Anterior cingulate cortex (tissue), 58 donors: Measurements from ENCODE around the gene GRIA4.
"Not testable (repeated sequence)": the region's sequence is repeated elsewhere in the genome, so short reads cannot be mapped to it uniquely, and the experiment has no call there.

Experiments used
- DNase-seq, 58 donors: peaks; one replicate each; lab custom pipeline; 2025; lab: John Stamatoyannopoulos, UW

GRIA4 gene

DNA sequence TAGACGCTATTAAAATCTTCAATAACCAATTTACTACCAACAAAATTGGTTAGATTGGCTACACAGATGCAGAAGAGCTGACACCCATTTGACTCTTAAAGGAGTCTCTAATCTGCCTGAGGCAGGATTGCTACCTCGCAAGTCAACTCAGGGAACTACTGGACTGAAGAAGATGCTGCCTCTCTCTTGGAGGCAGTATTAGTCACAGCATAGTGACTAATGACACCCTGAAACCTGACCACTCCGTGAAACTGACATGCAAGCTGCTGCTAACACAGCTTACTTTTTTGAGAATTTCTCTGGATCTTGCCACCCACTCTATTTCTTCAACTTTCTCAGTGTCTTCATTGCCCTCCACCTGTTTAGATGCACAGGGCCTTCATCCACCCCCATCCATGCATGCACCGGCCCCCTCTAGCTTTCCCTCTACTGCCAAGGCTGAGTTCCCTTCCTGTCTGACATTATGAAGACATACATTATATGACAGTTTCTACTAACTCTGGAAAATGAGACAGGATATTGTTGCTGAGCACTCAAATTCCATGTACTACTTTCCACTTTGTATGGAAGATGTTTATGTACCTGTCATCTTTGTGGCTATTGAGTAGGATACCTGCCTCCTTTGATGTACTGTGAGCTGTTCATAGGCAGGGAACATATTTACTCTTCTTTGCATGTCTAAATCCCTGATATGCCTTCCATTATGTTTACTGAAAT is 229.0 kb downstream of the GRIA4 start:
- DNase-seq = no peak

GRCh38 chr11:105840391-105840790 is 230.5 kb downstream of the GRIA4 start:
- no peak for DNase-seq

DNA sequence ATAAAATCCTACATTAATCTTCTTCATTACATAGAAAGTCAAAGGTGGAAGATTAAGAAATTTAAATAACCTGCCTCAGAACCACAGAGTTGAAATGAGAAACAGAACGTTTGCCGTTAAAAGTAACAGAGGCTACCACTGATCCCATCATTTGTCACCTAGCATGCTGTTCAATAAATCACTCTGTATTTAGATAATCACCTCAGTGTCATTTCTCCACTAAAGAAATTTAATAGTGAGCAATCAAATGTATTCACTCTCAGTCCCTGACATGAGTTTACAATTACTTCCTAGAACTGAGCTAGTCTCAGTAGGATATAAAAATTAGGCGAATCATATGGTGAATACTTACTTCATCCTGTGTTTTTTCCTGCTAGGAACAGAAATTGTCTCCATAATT is 242.5 kb downstream of the GRIA4 start:
- no peak for DNase-seq

DNA sequence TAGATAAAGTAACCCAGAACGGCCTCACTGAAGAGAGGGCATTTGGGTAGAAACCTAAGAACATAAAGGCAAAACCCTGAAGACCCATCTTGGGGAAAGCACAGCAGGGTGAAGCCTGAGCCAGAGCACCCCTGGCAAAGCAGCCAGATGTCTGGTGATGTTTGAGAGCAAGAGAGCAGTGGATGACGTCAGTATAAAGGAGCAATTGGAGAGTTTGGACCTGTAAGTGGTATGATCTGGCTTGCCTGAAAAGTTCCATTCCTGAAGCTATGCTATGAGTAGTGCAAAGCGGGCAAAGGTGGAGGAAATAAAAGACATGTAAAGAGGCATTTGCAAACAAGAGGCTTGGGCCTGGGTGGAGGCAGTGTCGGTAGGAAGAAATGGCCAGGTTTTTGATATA is 244.4 kb downstream of the GRIA4 start:
- no peak for DNase-seq

DNA sequence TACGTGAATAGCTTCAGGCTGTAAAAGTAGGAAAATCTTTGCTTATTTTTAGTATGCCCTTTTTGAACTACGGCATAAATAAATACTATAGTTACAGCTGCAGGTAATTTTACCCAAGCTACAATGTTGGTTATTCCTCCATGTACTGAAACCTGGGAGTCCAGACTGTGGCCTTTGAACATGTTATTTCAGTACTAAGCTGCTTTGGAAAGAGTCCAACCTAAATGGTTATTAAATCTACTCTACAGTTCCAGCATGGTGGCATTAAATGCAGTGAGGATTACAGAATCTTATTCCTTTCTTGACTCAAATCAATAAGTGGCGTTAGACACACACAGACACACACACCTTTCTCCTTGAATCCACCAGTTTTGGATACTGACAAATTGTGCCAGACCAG is 247.1 kb downstream of the GRIA4 start:
- no peak for DNase-seq

- no peak for DNase-seq
These were observed 247.9 kb downstream of the GRIA4 start for GRCh38 chr11:105857728-105858127.

- DNase-seq = no peak
These were observed 249.0 kb downstream of the GRIA4 start for GRCh38 chr11:105858841-105859240.

DNA sequence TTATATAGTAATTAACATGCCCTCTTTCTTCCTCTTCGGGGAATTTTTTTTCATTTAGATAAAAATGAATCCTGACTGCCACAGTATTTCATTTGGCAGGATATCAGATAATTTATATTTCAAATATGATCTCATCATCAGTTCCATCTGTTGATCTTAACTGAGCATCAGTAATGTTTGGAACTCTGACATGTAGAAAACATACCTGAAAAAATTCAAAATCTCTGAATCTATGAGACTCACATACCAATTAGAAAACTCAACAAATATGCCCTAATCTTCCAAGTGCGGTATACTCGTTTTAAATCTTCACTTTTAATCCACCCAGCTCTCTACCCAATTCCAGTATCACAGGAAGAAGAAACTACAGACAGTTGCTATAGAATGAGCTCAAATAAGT is 250.2 kb downstream of the GRIA4 start:
- DNase-seq = no peak

DNA sequence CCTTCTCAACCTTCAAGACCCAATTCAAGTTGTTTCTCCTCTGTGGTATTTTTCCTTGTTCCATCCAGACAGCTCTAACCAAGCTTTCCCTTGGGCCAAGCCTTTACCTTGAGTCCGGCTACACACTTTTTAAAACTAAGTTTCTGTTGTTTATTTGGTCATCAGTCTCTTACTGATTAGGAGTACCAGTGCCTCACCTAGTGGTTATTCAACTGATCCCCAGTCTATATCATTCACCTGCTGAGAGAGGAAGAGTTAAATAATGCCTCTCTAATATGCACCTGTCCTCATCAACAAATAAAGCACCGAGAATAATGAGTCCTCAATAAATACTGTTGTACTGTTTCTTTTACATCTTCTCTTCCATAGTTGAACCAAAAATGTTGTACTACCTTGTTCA is 251.4 kb downstream of the GRIA4 start:
- no peak for DNase-seq

DNA sequence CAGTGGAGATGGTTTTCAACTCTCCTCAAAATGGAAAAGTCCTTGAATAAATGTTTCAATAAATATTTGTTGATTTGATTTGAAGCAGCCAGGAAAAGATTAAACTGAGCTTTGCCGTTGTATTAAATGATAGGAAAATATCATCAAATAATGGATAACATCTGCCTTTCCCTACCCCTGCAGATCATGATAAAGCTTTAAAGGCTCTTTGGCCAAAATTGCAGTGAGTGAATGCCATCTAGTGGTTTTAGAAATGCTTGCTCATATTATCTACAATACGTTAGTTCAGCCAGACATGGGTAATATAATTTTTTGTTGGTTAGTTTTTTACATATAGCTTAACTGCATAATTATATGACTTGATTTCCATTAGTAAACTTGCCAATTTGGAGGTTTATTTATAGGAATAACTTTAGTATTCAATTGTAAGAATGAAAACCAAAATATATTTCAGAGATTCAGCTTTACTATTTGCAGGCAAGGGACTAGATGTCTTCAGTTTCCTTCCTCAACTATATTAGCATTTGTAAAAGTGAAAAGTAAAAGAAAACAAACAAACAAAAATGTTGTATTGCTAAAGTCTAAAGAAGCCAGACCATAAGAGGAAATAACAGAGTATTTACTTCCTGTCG is 253.0 kb downstream of the GRIA4 start:
- DNase-seq = peak in 2 of 58 donors; percentile 22 to 67

- no peak for DNase-seq
These were observed 253.7 kb downstream of the GRIA4 start for GRCh38 chr11:105863523-105863922.

- no peak for DNase-seq
These were observed 257.9 kb downstream of the GRIA4 start for GRCh38 chr11:105867742-105868141.

- no peak for DNase-seq
These were observed 259.0 kb downstream of the GRIA4 start for GRCh38 chr11:105868762-105869285.

DNA sequence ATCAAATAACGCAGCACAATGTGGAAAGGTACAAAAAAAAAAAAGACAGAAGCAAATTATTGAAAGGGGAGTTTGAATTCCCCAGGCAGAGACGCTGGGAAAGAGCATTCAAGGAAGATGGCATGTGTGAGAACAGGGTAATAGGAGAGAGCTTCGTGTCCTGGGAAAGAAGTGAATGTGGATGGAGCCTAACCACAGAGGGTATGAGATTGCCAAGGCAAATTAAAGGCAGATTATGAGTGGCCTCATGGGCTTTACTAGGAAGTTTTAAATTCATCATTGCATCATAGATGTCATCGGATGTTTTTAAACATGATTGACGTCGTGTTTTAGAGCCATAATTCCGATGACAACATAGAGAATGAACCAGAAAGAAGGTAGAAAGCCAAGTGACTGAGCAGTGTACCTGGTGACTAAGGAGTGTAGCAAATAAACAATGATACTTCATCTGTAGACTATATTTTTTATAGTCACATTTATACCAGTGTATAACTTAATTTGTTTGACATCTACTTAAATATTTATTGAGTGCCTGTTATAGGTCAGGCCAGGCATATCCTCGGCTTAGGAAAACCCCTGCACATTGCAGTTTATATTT is 260.7 kb downstream of the GRIA4 start:
- no peak for DNase-seq

DNA sequence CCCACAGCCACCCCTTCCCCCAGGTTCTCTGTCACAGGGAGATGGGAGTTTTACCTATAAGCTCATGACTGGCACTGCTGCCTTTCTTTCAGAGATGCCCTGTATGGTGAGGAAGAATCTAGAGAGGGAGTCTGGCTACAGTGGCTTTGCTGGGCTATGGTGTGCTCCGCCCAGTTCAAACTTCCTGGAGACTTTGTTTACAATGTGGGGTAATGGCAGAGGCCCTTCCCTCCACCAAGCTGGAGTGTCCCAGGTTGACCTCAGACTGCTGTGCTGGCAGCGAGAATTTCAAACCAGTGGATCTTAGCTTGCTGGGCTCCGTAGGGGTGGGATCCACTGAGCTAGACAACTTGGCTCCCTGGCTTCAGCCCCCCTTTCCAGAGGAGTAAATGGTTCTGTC is 268.6 kb downstream of the GRIA4 start:
- no peak for DNase-seq

GRCh38 chr11:105878927-105879326 is 269.1 kb downstream of the GRIA4 start:
- DNase-seq = not testable (repeated sequence)

- DNase-seq = no peak
These were observed 271.2 kb downstream of the GRIA4 start for GRCh38 chr11:105881027-105881426.

- no peak for DNase-seq
These were observed 274.6 kb downstream of the GRIA4 start for GRCh38 chr11:105884436-105884835.

GRCh38 chr11:105891685-105892084 is 281.8 kb downstream of the GRIA4 start:
- no peak for DNase-seq

- no peak for DNase-seq
These were observed 287.3 kb downstream of the GRIA4 start for GRCh38 chr11:105897161-105897560.

GRCh38 chr11:105899772-105900171 is 289.9 kb downstream of the GRIA4 start:
- DNase-seq = peak in 9 of 58 donors; percentile 15 to 78 (median 27)
